Measurements from ENCODE around the gene C1QBP.

The C1QBP gene

DNA sequence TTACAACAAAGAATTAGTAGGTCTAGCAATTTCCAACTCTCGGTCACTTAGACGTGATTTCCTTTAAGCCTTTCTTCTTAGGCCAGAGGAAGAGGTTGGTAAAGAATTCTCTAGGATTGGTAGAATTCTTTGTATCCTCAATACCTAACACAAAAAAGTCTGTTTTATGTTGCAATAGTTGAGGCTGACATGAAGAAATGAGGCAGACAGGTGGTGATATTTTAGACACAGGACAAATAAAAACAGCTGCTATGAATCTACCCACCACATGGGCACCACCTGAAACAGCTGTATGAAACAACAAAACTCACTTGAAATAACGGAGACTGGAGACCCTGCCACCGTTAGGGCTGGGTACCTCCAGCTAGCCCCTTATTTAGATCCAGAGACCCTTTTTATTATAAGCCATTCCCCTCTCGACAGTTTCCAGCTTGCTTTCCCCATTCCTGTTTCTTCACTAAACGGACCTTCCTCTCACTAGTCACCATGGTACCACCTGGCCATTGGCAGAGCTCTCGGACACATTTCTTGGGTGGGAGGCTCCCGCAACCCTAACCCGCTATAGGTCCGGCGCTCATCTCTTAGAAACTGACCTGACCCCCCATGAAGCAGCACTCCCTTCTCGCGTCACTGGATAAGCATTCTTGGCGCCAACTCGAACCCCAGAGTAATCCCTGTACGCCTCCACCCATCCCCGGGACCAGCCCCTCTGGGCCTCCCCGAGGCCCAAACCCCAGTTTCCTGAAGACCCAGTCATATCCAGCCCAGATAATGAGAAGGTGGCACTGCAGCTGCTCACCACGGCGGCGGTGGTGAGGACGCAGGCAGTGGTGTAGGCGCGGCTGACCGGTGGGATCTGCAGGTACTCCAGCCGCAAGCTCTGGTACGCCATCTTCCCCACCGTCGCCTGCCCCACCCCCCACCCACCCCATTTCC is 46.6 kb upstream of the C1QBP start, which contains the start of gene DERL2:
DERL2 (minus strand) TSS at position 909 of the 936 bp plus-strand sequence; CDS start at position 892, 17 bp downstream.
- H3K9me3 ChIP-seq (ENCODE audit: low read length), result no peaks in the 10 kb centered on the region
- TF ChIP-seq EZH2 (IDR thresholded peaks at IDR 0.05; ENCODE audit: borderline replicate concordance, low read length), result no peak
- TF ChIP-seq, protein P1, sequence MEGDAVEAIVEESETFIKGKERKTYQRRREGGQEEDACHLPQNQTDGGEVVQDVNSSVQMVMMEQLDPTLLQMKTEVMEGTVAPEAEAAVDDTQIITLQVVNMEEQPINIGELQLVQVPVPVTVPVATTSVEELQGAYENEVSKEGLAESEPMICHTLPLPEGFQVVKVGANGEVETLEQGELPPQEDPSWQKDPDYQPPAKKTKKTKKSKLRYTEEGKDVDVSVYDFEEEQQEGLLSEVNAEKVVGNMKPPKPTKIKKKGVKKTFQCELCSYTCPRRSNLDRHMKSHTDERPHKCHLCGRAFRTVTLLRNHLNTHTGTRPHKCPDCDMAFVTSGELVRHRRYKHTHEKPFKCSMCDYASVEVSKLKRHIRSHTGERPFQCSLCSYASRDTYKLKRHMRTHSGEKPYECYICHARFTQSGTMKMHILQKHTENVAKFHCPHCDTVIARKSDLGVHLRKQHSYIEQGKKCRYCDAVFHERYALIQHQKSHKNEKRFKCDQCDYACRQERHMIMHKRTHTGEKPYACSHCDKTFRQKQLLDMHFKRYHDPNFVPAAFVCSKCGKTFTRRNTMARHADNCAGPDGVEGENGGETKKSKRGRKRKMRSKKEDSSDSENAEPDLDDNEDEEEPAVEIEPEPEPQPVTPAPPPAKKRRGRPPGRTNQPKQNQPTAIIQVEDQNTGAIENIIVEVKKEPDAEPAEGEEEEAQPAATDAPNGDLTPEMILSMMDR (IDR thresholded peaks at IDR 0.05; ENCODE audit: low read length), result no peak
- H3K9me2 ChIP-seq (ENCODE audit: low read depth, low read length), result no peaks in the 10 kb centered on the region
- peaks cover 21% of the 10 kb centered on the region for H3K79me2 ChIP-seq (ENCODE audit: insufficient read depth, low read length)
- H3K36me3 ChIP-seq (ENCODE audit: insufficient read depth, low read length), result peaks cover 76% of the 10 kb centered on the region
- peaks cover 22% of the 10 kb centered on the region for H3K4me1 ChIP-seq (ENCODE audit: insufficient read depth, low read length, severe bottlenecking)
- H3K27me3 ChIP-seq (ENCODE audit: insufficient read depth, low read length), result no peaks in the 10 kb centered on the region
- peak within 1 kb of the TSS; percentile 93 for H3K27ac ChIP-seq (ENCODE audit: low read depth, low read length, poor library complexity, severe bottlenecking)
- H3K4me2 ChIP-seq (ENCODE audit: low read length), result peak within 1 kb of the TSS; percentile 85
- no peak within 1 kb of the TSS for H2AFZ ChIP-seq (ENCODE audit: low read length)
- H3K9ac ChIP-seq (ENCODE audit: low read length), result peak within 1 kb of the TSS; percentile 86
- no peaks in the 10 kb centered on the region for H4K20me1 ChIP-seq (ENCODE audit: insufficient read depth, low read length)
- H3K4me3 ChIP-seq (ENCODE audit: low read depth, low read length, poor library complexity, severe bottlenecking), result peak within 1 kb of the TSS; percentile 91
- no peaks in the 10 kb centered on the region for H3F3A ChIP-seq (ENCODE audit: insufficient read depth, low read length)

DNA sequence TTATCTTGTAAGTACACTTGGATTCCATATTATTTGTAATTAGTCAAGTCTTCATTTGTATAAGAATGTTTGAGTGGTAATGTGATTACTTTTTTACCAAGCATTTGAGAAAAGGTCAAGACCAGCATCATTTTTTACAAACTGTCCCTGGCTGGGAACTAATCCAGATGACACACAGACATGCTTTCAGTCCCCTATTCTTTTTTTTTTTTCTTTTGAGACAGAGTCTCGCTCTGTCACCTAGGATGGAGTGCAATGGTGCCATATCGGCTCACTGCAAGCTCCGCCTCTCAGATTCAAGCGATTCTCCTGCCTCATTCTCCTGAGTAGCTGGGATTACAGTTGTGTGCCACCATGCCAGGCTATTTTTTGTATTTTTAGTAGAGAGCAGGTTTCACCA is 42.5 kb upstream of the C1QBP start:
- Histone ChIP-seq H3K36me3 (ENCODE audit: insufficient read depth, low read length) (peaks cover 85% of the 10 kb centered on the region), H4K20me1 (ENCODE audit: insufficient read depth, low read length) (no peaks in the 10 kb centered on the region), H2AFZ (ENCODE audit: low read length) (no peak overlapping the region), H3F3A (ENCODE audit: insufficient read depth, low read length) (no peaks in the 10 kb centered on the region), H3K9ac (ENCODE audit: low read length) (no peak overlapping the region), H3K9me2 (ENCODE audit: low read depth, low read length) (no peaks in the 10 kb centered on the region), H3K4me1 (ENCODE audit: insufficient read depth, low read length, severe bottlenecking) (peaks cover 12% of the 10 kb centered on the region), H3K79me2 (ENCODE audit: insufficient read depth, low read length) (peaks cover 16% of the 10 kb centered on the region), H3K27me3 (ENCODE audit: insufficient read depth, low read length) (no peaks in the 10 kb centered on the region), H3K9me3 (ENCODE audit: low read length) (no peaks in the 10 kb centered on the region), H3K4me3 (ENCODE audit: low read depth, low read length, poor library complexity, severe bottlenecking) (no peak overlapping the region), H3K27ac (ENCODE audit: low read depth, low read length, poor library complexity, severe bottlenecking) (no peak overlapping the region), H3K4me2 (ENCODE audit: low read length) (no peak overlapping the region)
- TF ChIP-seq, protein P1 (IDR thresholded peaks at IDR 0.05; ENCODE audit: low read length), result no peak
- TF ChIP-seq EZH2 (IDR thresholded peaks at IDR 0.05; ENCODE audit: borderline replicate concordance, low read length), result no peak

DNA sequence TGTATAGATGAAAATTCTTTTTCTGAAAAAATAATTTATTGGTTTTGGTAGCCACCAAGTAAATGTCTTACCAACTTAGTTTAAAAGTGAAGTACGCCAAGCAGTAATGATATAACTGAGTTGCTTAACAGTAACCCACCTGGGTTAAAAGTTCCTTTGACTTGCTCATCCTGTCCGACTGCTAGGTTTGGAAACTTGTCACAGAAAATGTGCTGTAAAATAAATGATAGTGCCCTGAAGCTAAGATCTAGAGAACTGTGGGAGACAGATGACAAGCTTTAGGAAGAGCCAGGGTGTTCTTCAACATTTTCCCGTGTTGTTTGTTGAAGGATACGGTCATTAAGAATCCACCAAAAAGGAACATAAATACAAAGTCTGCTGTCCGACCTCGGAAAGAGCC is 42.0 kb upstream of the C1QBP start:
- H3K9me2 ChIP-seq (ENCODE audit: low read depth, low read length), result no peaks in the 10 kb centered on the region
- no peak overlapping the region for H3K4me3 ChIP-seq (ENCODE audit: low read depth, low read length, poor library complexity, severe bottlenecking)
- TF ChIP-seq, protein P1 (IDR thresholded peaks at IDR 0.05; ENCODE audit: low read length), result no peak
- TF ChIP-seq EZH2 (IDR thresholded peaks at IDR 0.05; ENCODE audit: borderline replicate concordance, low read length), result no peak
- H3F3A ChIP-seq (ENCODE audit: insufficient read depth, low read length), result no peaks in the 10 kb centered on the region
- peaks cover 12% of the 10 kb centered on the region for H3K4me1 ChIP-seq (ENCODE audit: insufficient read depth, low read length, severe bottlenecking)
- no peak overlapping the region for H3K4me2 ChIP-seq (ENCODE audit: low read length)
- H3K9me3 ChIP-seq (ENCODE audit: low read length), result no peaks in the 10 kb centered on the region
- no peak overlapping the region for H2AFZ ChIP-seq (ENCODE audit: low read length)
- H3K9ac ChIP-seq (ENCODE audit: low read length), result no peak overlapping the region
- H3K27ac ChIP-seq (ENCODE audit: low read depth, low read length, poor library complexity, severe bottlenecking), result no peak overlapping the region
- H3K36me3 ChIP-seq (ENCODE audit: insufficient read depth, low read length), result peaks cover 89% of the 10 kb centered on the region
- peaks cover 16% of the 10 kb centered on the region for H3K79me2 ChIP-seq (ENCODE audit: insufficient read depth, low read length)
- no peaks in the 10 kb centered on the region for H4K20me1 ChIP-seq (ENCODE audit: insufficient read depth, low read length)
- no peaks in the 10 kb centered on the region for H3K27me3 ChIP-seq (ENCODE audit: insufficient read depth, low read length)
